Ovary (tissue), 9 donors: Measurements from ENCODE around the gene MLN. TPM values are rescaled to one million over a fixed set of nuclear protein-coding genes. Genes with fewer than 3 reads are reported as not detected.

Source experiments
- DNase-seq, 5 donors: peaks; one replicate each; pipeline ENCODE4 v3.0.0-alpha.2; 2019 to 2020
- H3K27ac ChIP-seq, 2 donors: fragments of 200-600 bp; one replicate each; pipeline versions ENCODE4 v1.5.1 to v1.8.0; 2019 to 2022
- H3K27me3 ChIP-seq: fragments of 200-600 bp; one replicate; pipeline ENCODE4 v1.8.0; 2022
- H3K36me3 ChIP-seq: fragments of 200-600 bp; sonication (generic); one replicate; pipeline ENCODE4 v1.5.1; 2019
- H3K4me1 ChIP-seq: one replicate; pipeline ENCODE4 v1.8.1; 2013; ENCODE audit warnings: mild to moderate bottlenecking, moderate library complexity; ENCODE audit not compliant: insufficient read depth
- H3K4me3 ChIP-seq: fragments of 200-600 bp; sonication (generic); one replicate; pipeline ENCODE4 v1.5.1; 2017
- H3K9me3 ChIP-seq, 2 donors: fragments of 200-600 bp in 1 of 2; sonication (generic) in 1 of 2; one replicate each; pipeline versions ENCODE4 v1.5.1 to v1.8.1; 2013 to 2019; ENCODE audit warnings: mild to moderate bottlenecking in 1 of 2, moderate library complexity in 1 of 2
- EP300 ChIP-seq: sonication (generic); formaldehyde crosslinking; IDR thresholded peaks from one replicate; pipeline ENCODE4 v1.6.1; 2017; ENCODE audit warnings: antibody characterized with exemption
- POLR2A ChIP-seq: fragments of 450-650 bp; IDR thresholded peaks from one replicate; pipeline ENCODE4 v1.6.1; 2017; ENCODE audit warnings: antibody characterized with exemption, mild to moderate bottlenecking, moderate library complexity
- WGBS, 3 donors: extraction: QIAGEN DNeasy Blood & Tissue Kit in 1 of 3; methylation state at CpG; one replicate each; pipeline versions ENCODE4 v1.1.5 to v1.1.7; 2013 to 2017; 5-methylcytosine and 5-hydroxymethylcytosine counted together
- intact Hi-C, 4 donors: fragments of 100-400 bp; cut with DNase I; formaldehyde crosslinking; loops; one replicate each; pipeline versions ENCODE4 v1.11.0 to v1.15.1; 2022 to 2023
- polyA plus RNA-seq, 2 donors: library from polyadenylated mRNA; stranded (reverse); fragments of 200-250 nt in 1 of 2; fragments of 350-450 nt in 1 of 2; fragmentation: Illumina TruSeq in 1 of 2; extraction: RNeasy Lipid Tissue Mini Kit (QIAGEN cat#74804) in 1 of 2; gene quantifications; one replicate each; pipeline ENCODE4 v1.2.3, GENCODE V29; 2013 to 2014
- total RNA-seq, 7 donors: library from RNA; depleted of rRNA in 2 of 7; stranded (reverse); fragments of >200 nt in 2 of 7; fragmentation: NEBNext Ultra II Directional in 3 of 7; extraction: Animal tissue kit (Norgen Biotek cat#: 25700) in 3 of 7; gene quantifications; one replicate each; pipeline versions ENCODE4 v1.1.0 to v1.2.4, GENCODE V29; 2016 to 2023
- TF ChIP-seq, protein P1 (sequence below), 3 donors: fragments of 450-650 bp in 2 of 3; fragments of 200-600 bp in 1 of 3; IDR thresholded peaks; one replicate each; pipeline versions ENCODE4 v1.5.1 to v1.8.0; 2016 to 2022; ENCODE audit warnings: antibody characterized with exemption in 3 of 3, mild to moderate bottlenecking in 1 of 3
- donor health status: DM: no; HTN: no; CAD: no; lungs with moderate emphysema.
- donor health status: DM: no; HTN: no; CAD: no.
- donor health status: Bipolar disorder and iron deficiency.
- donor health status: DM: yes; HTN: yes; CAD: no.
- donor health status: DM: no; HTN: no; CAD: no.
- donor health status: DM: yes; HTN: yes; CAD: no.

The MLN gene
- total and polyA plus RNA-seq, 9 donors, result not detected

- no peaks in the 10 kb centered on the region for H3K4me1 ChIP-seq
- no peak overlapping the region for H3K27ac ChIP-seq
- no peak for TF ChIP-seq POLR2A
- TF ChIP-seq EP300, result no peak
- TF ChIP-seq, protein P1, sequence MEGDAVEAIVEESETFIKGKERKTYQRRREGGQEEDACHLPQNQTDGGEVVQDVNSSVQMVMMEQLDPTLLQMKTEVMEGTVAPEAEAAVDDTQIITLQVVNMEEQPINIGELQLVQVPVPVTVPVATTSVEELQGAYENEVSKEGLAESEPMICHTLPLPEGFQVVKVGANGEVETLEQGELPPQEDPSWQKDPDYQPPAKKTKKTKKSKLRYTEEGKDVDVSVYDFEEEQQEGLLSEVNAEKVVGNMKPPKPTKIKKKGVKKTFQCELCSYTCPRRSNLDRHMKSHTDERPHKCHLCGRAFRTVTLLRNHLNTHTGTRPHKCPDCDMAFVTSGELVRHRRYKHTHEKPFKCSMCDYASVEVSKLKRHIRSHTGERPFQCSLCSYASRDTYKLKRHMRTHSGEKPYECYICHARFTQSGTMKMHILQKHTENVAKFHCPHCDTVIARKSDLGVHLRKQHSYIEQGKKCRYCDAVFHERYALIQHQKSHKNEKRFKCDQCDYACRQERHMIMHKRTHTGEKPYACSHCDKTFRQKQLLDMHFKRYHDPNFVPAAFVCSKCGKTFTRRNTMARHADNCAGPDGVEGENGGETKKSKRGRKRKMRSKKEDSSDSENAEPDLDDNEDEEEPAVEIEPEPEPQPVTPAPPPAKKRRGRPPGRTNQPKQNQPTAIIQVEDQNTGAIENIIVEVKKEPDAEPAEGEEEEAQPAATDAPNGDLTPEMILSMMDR (IDR thresholded peaks at IDR 0.05), result no peak
- no peak overlapping the region for H3K4me3 ChIP-seq
- H3K27me3 ChIP-seq, result no peaks in the 10 kb centered on the region
- DNase-seq, result no peak
- H3K36me3 ChIP-seq, result no peaks in the 10 kb centered on the region
- no peaks in the 10 kb centered on the region for H3K9me3 ChIP-seq
- intact Hi-C loops, result loop anchor here in 1 of 4 donors (10.0 kb wide), 1 partner anchor 173 kb away; the partner anchor contains the start of gene BAK1
- WGBS, 3 donors, result 83 to 91% (median 84%) methylated on average over 10 of the region's 10 CpGs
Measured at GRCh38 chr6:33757906-33758305, 45.9 kb downstream of the MLN start.

GRCh38 chr6:33757113-33757512, 46.7 kb downstream of the MLN start:
- intact Hi-C loops, result loop anchor here in 1 of 4 donors (10.0 kb wide), 1 partner anchor 172 kb away; the partner anchor contains the start of gene BAK1
- no peaks in the 10 kb centered on the region for H3K36me3 ChIP-seq
- H3K27me3 ChIP-seq, result no peaks in the 10 kb centered on the region
- TF ChIP-seq, protein P1 (IDR thresholded peaks at IDR 0.05), result no peak
- no peak for TF ChIP-seq EP300
- no peak for TF ChIP-seq POLR2A
- no peak overlapping the region for H3K4me3 ChIP-seq
- WGBS, 3 donors, result 69 to 88% (median 78%) methylated on average over 3 of the region's 3 CpGs
- no peak for DNase-seq
- no peak overlapping the region for H3K27ac ChIP-seq
- no peaks in the 10 kb centered on the region for H3K9me3 ChIP-seq
- H3K4me1 ChIP-seq, result no peaks in the 10 kb centered on the region

DNA sequence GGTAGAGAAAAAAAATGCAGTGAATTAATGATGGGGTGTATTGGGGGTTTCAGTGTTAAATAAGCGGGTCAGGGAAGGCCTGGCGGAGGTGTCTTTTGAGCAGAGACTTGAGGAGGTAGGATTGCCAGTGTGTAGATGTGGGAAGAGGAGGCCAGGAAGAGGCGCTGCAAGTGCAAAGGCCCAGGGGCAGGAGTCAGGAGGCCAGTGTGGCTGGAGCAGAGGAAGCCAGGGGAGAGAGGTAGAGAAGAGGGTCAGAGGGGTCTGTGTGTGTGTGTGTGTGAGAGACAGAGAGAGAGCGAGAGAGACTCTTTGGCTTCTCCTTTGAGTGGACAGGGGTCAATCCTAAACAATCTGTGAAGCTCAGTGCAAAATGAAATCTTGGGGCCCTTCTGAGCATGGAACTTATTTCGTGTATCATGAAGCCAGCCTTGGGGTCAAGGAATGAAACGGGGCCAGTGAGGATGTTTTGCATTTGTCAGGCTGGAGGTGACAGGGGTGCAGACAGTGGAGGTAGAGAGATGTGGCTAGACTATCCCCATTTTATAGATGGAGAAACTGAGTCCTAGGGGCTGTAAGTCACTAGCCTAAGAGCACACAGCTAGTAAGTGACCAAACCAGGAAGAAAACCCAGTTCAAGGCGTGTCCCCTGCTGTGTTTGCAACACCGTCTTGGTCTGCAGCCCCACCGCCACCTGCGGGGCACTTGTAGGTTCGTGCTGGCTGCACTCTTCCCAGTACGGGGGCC, 47.4 kb downstream of the MLN start:
- intact Hi-C loops, result loop anchor here in 1 of 4 donors (10.0 kb wide), 1 partner anchor 172 kb away; the partner anchor contains the start of gene BAK1
- no peaks in the 10 kb centered on the region for H3K9me3 ChIP-seq
- TF ChIP-seq, protein P1 (IDR thresholded peaks at IDR 0.05), result no peak
- TF ChIP-seq EP300 (no peak), POLR2A (no peak)
- H3K36me3 ChIP-seq, result no peaks in the 10 kb centered on the region
- H3K27me3 ChIP-seq, result no peaks in the 10 kb centered on the region
- 81 to 87% (median 84%) methylated on average over 12 of the region's 12 CpGs for WGBS, 3 donors
- no peak overlapping the region for H3K27ac ChIP-seq
- DNase-seq, result no peak
- H3K4me3 ChIP-seq, result no peak overlapping the region
- H3K4me1 ChIP-seq, result no peaks in the 10 kb centered on the region

GRCh38 chr6:33755070-33755869, 48.5 kb downstream of the MLN start:
- Histone ChIP-seq H3K27me3 (no peaks in the 10 kb centered on the region), H3K4me3 (no peak overlapping the region), H3K36me3 (no peaks in the 10 kb centered on the region), H3K27ac (no peak overlapping the region), H3K9me3 (no peaks in the 10 kb centered on the region), H3K4me1 (no peaks in the 10 kb centered on the region)
- intact Hi-C loops, result loop anchor here in 1 of 4 donors (10.0 kb wide), 1 partner anchor 170 kb away; the partner anchor contains the start of gene BAK1
- WGBS, 3 donors, result 84 to 88% (median 87%) methylated on average over 13 of the region's 13 CpGs
- no peak for DNase-seq
- TF ChIP-seq POLR2A (no peak), EP300 (no peak)
- TF ChIP-seq, protein P1 (IDR thresholded peaks at IDR 0.05), result no peak
